Peyer's patch (tissue), 4 donors: ENCODE data around the gene CAST.

Source experiments
- CTCF ChIP-seq, 6 experiments: fragments of 450-650 bp in 4 of 6; fragments of 200-600 bp in 2 of 6; sonication (generic) in 1 of 6; IDR thresholded peaks; one replicate each; pipeline ENCODE4 v1.5.1; 2017 to 2019; ENCODE audit warnings: antibody characterized with exemption in 6 of 6, mild to moderate bottlenecking in 3 of 6, moderate library complexity in 1 of 6
- POLR2A ChIP-seq, 2 donors: fragments of 450-650 bp; IDR thresholded peaks; one replicate each; pipeline ENCODE4 v1.5.1; 2017; ENCODE audit warnings: antibody characterized with exemption in 2 of 2, mild to moderate bottlenecking in 2 of 2, moderate library complexity in 2 of 2

- TF ChIP-seq CTCF (IDR thresholded peaks at IDR 0.05) (no peak), POLR2A (IDR thresholded peaks at IDR 0.05) (no peak)
Observed at GRCh38 chr5:96663608-96664007, 1.4 kb downstream of the CAST start.
